Gastrocnemius medialis (tissue), 4 donors: ENCODE results near the gene TERT. TPM values are rescaled to one million over a fixed set of nuclear protein-coding genes. Genes with fewer than 3 reads are reported as not detected.

Source experiments
- ATAC-seq, 2 donors: fragments of 150-250 bp; one replicate each; pipeline ENCODE4 v1.9.1; 2016
- DNase-seq, 2 donors: peaks; one replicate each; pipeline ENCODE4 v3.0.0-alpha.2; 2019
- H3K27ac ChIP-seq, 4 donors: fragments of 200-600 bp; sonication (generic); 1 replicate in 1 of 4; 2 replicates in 3 of 4; pipeline ENCODE4 v1.5.1; 2016 to 2018; ENCODE audit warnings: mild to moderate bottlenecking in 2 of 4, moderate library complexity in 1 of 4
- H3K27me3 ChIP-seq, 3 donors: fragments of 200-600 bp; sonication (generic) in 2 of 3; 1 replicate in 1 of 3; 2 replicates in 2 of 3; pipeline versions ENCODE4 v1.5.1 to v1.6.0; 2016 to 2019; ENCODE audit warnings: mild to moderate bottlenecking in 1 of 3, moderate library complexity in 1 of 3
- H3K36me3 ChIP-seq, 2 donors: fragments of 200-600 bp; sonication (generic) in 1 of 2; one replicate each; pipeline ENCODE4 v1.5.1; 2017 to 2018
- H3K4me1 ChIP-seq, 2 donors: fragments of 200-600 bp; sonication (generic) in 1 of 2; one replicate each; pipeline ENCODE4 v1.5.1; 2016 to 2017; ENCODE audit warnings: mild to moderate bottlenecking in 2 of 2
- H3K4me3 ChIP-seq, 4 donors: fragments of 200-600 bp; sonication (generic) in 3 of 4; 1 replicate in 1 of 4; 2 replicates in 3 of 4; pipeline ENCODE4 v1.5.1; 2016 to 2019; ENCODE audit warnings: mild to moderate bottlenecking in 2 of 4
- H3K9me3 ChIP-seq, 3 donors: fragments of 200-600 bp; sonication (generic) in 2 of 3; 1 replicate in 1 of 3; 2 replicates in 2 of 3; pipeline ENCODE4 v1.5.1; 2016 to 2019
- POLR2A ChIP-seq, 2 donors: fragments of 450-650 bp; IDR thresholded peaks; one replicate each; pipeline ENCODE4 v1.6.1; 2017; ENCODE audit warnings: antibody characterized with exemption in 2 of 2, mild to moderate bottlenecking in 2 of 2, moderate library complexity in 2 of 2
- in situ Hi-C, 4 donors: fragments of 200-750 bp; cut with MboI; loops; one replicate each; pipeline versions ENCODE4 v1.15.0 to v1.8.0; 2017; ENCODE audit warnings: low sequenced_read_pairs in 4 of 4
- intact Hi-C: fragments of 100-400 bp; cut with DNase I; formaldehyde crosslinking; loops from one replicate; pipeline ENCODE4 v1.15.1; 2023; ENCODE audit warnings: low total_unique reads
- total RNA-seq, 4 donors: library from RNA; depleted of rRNA; stranded (reverse); fragments of >200 nt; gene quantifications; one replicate each; pipeline versions ENCODE4 v1.1.0 to v1.2.3, GENCODE V29; 2016
- TF ChIP-seq, protein P1 (sequence below), 5 experiments: fragments of 450-650 bp in 3 of 5; fragments of 200-600 bp in 2 of 5; sonication (generic) in 2 of 5; IDR thresholded peaks in 4 of 5; conservative IDR thresholded peaks in 1 of 5; 1 replicate in 4 of 5; 2 replicates in 1 of 5; pipeline ENCODE4 v1.5.1; 2016 to 2019; ENCODE audit warnings: antibody characterized with exemption in 5 of 5, mild to moderate bottlenecking in 3 of 5, moderate library complexity in 3 of 5

The TERT gene
- total RNA-seq, 4 donors from 2014 or later, result not detected

DNA sequence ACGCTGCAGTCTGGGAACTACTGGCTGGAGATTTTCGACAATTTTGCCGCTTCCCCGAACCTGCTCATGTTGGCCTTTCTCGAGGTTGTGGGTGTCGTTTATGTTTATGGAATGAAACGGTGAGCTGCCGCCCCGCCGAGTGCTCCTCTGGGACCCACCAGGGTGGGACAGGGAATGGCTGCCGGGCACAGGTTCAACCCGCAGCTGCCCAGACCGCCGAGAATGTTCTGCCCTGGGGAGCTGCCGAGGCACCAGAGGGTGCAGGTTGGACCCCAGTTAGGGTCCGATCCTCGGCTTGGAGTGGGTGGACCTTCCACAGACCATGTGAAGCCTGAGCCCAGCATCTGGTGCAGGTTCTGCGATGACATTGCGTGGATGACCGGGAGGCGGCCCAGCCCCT, 50.6 kb downstream of the TERT start:
- peaks cover 18 to 46% (median 24%) of the 10 kb centered on the region in 3 donors for H3K27me3 ChIP-seq

GRCh38 chr5:1243487-1244130, 51.3 kb downstream of the TERT start:
- intact Hi-C loops (no loop called here), in situ Hi-C loops (no loop called here)
- DNase-seq (no peak), ATAC-seq (no peak)
- Histone ChIP-seq H3K4me3 (no peak overlapping the region), H3K4me1 (no peaks in the 10 kb centered on the region), H3K27me3 (peaks cover 18 to 46% (median 21%) of the 10 kb centered on the region in 3 donors), H3K9me3 (no peaks in the 10 kb centered on the region), H3K27ac (no peak overlapping the region), H3K36me3 (no peaks in the 10 kb centered on the region)
- TF ChIP-seq, protein P1, sequence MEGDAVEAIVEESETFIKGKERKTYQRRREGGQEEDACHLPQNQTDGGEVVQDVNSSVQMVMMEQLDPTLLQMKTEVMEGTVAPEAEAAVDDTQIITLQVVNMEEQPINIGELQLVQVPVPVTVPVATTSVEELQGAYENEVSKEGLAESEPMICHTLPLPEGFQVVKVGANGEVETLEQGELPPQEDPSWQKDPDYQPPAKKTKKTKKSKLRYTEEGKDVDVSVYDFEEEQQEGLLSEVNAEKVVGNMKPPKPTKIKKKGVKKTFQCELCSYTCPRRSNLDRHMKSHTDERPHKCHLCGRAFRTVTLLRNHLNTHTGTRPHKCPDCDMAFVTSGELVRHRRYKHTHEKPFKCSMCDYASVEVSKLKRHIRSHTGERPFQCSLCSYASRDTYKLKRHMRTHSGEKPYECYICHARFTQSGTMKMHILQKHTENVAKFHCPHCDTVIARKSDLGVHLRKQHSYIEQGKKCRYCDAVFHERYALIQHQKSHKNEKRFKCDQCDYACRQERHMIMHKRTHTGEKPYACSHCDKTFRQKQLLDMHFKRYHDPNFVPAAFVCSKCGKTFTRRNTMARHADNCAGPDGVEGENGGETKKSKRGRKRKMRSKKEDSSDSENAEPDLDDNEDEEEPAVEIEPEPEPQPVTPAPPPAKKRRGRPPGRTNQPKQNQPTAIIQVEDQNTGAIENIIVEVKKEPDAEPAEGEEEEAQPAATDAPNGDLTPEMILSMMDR (IDR thresholded peaks at IDR 0.05 in 4 of 5, conservative IDR thresholded peaks at IDR 0.05 in 1 of 5), result no peak
- TF ChIP-seq POLR2A (IDR thresholded peaks at IDR 0.05), result no peak

More for the DNA sequence above, 50.6 kb downstream of the TERT start:
- Histone ChIP-seq H3K4me3 (no peak overlapping the region), H3K36me3 (no peaks in the 10 kb centered on the region), H3K4me1 (no peaks in the 10 kb centered on the region), H3K9me3 (no peaks in the 10 kb centered on the region), H3K27ac (no peak overlapping the region)
- DNase-seq, result no peak
- intact Hi-C loops, result no loop called here
- in situ Hi-C loops, result no loop called here
- no peak for TF ChIP-seq POLR2A (IDR thresholded peaks at IDR 0.05)
- TF ChIP-seq, protein P1 (IDR thresholded peaks at IDR 0.05 in 4 of 5, conservative IDR thresholded peaks at IDR 0.05 in 1 of 5), result no peak
- no peak for ATAC-seq

- intact Hi-C loops, result no loop called here
- ATAC-seq (no peak), DNase-seq (no peak)
- peaks cover 16 to 39% (median 20%) of the 10 kb centered on the region in 3 donors for H3K27me3 ChIP-seq
- no peaks in the 10 kb centered on the region for H3K36me3 ChIP-seq
- in situ Hi-C loops, result no loop called here
- no peak overlapping the region for H3K4me3 ChIP-seq
- H3K4me1 ChIP-seq, result no peaks in the 10 kb centered on the region
- no peaks in the 10 kb centered on the region for H3K9me3 ChIP-seq
- no peak overlapping the region for H3K27ac ChIP-seq
- TF ChIP-seq POLR2A (IDR thresholded peaks at IDR 0.05), result no peak
- TF ChIP-seq, protein P1 (IDR thresholded peaks at IDR 0.05 in 4 of 5, conservative IDR thresholded peaks at IDR 0.05 in 1 of 5), result no peak
Observed at GRCh38 chr5:1242733-1243486, 52.0 kb downstream of the TERT start.

DNA sequence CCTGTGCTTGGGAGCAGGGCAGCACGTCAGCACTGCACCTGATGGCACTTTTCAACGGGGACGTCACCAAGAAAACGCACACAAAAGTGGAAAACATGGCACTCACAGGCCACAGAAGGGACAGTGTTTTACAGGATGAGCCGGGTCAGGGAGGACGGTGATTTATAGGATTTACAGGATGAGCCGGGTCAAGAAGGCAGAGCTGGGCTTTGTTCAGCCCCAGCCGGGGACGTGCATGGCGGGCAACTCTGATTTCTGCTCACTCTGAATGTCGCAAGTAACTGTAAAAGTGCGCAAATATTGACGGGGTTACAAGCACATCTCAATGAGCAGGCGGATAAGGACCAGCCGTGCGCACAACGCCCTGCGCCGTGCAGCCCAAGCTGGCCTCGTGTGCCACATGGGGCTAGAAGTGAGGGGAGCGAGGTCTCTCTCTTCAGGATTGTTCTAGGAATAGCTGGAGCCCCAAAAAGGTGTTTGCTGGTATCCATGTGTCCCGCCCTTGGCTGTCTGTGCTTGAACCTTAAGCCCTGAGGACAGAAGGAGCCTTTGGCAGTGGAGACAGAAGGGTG, 53.3 kb downstream of the TERT start:
- no peak overlapping the region for H3K27ac ChIP-seq
- ATAC-seq (no peak), DNase-seq (no peak)
- no peaks in the 10 kb centered on the region for H3K36me3 ChIP-seq
- TF ChIP-seq, protein P1 (IDR thresholded peaks at IDR 0.05 in 4 of 5, conservative IDR thresholded peaks at IDR 0.05 in 1 of 5), result no peak
- no peak for TF ChIP-seq POLR2A (IDR thresholded peaks at IDR 0.05)
- H3K4me3 ChIP-seq, result no peak overlapping the region
- no peaks in the 10 kb centered on the region for H3K4me1 ChIP-seq
- H3K9me3 ChIP-seq, result no peaks in the 10 kb centered on the region
- intact Hi-C loops, result no loop called here
- in situ Hi-C loops, result no loop called here
- H3K27me3 ChIP-seq, result peaks cover 3 to 33% (median 16%) of the 10 kb centered on the region in 3 donors
